GM21390 (cell line): Measurements from ENCODE around the gene EGFR.

Experiments used
- ATAC-seq: cut with Tn5 transposase; IDR thresholded peaks from one replicate; pipeline ENCODE4 v1.9.1; 2021; ENCODE audit not compliant: unreplicated experiment

Gene EGFR

GRCh38 chr7:55206235-55207029 lies 187.6 kb downstream of the EGFR start:
- peak; percentile 61 for ATAC-seq

- ATAC-seq: no peak
Measured at GRCh38 chr7:55207436-55208125, 188.8 kb downstream of the EGFR start.

GRCh38 chr7:55209366-55209765 lies 190.5 kb downstream of the EGFR start:
- ATAC-seq: no peak

GRCh38 chr7:55210176-55210575 lies 191.4 kb downstream of the EGFR start:
- no peak for ATAC-seq

GRCh38 chr7:55210716-55211115 lies 191.9 kb downstream of the EGFR start:
- no peak for ATAC-seq

GRCh38 chr7:55211726-55212125 lies 192.9 kb downstream of the EGFR start:
- no peak for ATAC-seq

GRCh38 chr7:55212176-55212575 lies 193.4 kb downstream of the EGFR start:
- ATAC-seq: no peak

GRCh38 chr7:55212838-55213237 lies 194.0 kb downstream of the EGFR start:
- ATAC-seq: no peak

GRCh38 chr7:55214707-55215106 lies 195.9 kb downstream of the EGFR start:
- ATAC-seq: no peak

- no peak for ATAC-seq
Measured at GRCh38 chr7:55223023-55223422, 204.2 kb downstream of the EGFR start.

- ATAC-seq: no peak
Measured at GRCh38 chr7:55224111-55224510, 205.3 kb downstream of the EGFR start.

- no peak for ATAC-seq
Measured at GRCh38 chr7:55224810-55225209, 206.0 kb downstream of the EGFR start.

GRCh38 chr7:55230014-55230413 lies 211.2 kb downstream of the EGFR start:
- ATAC-seq: no peak

GRCh38 chr7:55231736-55232280 lies 213.0 kb downstream of the EGFR start:
- no peak for ATAC-seq

- ATAC-seq: no peak
Measured at GRCh38 chr7:55233001-55233400, 214.2 kb downstream of the EGFR start.

GRCh38 chr7:55234408-55234807 lies 215.6 kb downstream of the EGFR start:
- no peak for ATAC-seq

GRCh38 chr7:55235115-55235514 lies 216.3 kb downstream of the EGFR start:
- ATAC-seq: no peak

GRCh38 chr7:55235801-55236200 lies 217.0 kb downstream of the EGFR start:
- no peak for ATAC-seq

GRCh38 chr7:55236476-55236875 lies 217.7 kb downstream of the EGFR start:
- ATAC-seq: no peak

- no peak for ATAC-seq
Measured at GRCh38 chr7:55237156-55237893, 218.5 kb downstream of the EGFR start.

GRCh38 chr7:55239406-55239805 lies 220.6 kb downstream of the EGFR start:
- ATAC-seq: no peak
